Pulmonary artery endothelial cell (primary cell): Measurements from ENCODE around the gene CGB7. TPM values are rescaled to one million over a fixed set of nuclear protein-coding genes. Genes with fewer than 3 reads are reported as not detected.

Experiments used
- DNase-seq: peaks from one replicate; pipeline ENCODE4 v3.0.0-alpha.2; 2011; ENCODE audit warnings: low read depth, low spot score
- total RNA-seq: library from RNA; depleted of rRNA; stranded (reverse); fragments of >200 nt; gene quantifications from 2 replicates; pipeline ENCODE4 v1.2.3, GENCODE V29; 2014

The CGB7 gene
- total RNA-seq, 1 donor from 2014 or later: 0.33 TPM

GRCh38 chr19:49016067-49016839, 41.3 kb downstream of the CGB7 start:
- DNase-seq: no peak

GRCh38 chr19:49014870-49015255, 42.7 kb downstream of the CGB7 start:
- DNase-seq: no peak

- DNase-seq: no peak
These were observed 43.3 kb downstream of the CGB7 start for GRCh38 chr19:49014123-49014869.

GRCh38 chr19:49011194-49011593, 46.4 kb downstream of the CGB7 start:
- no peak for DNase-seq

GRCh38 chr19:49010453-49010852, 47.1 kb downstream of the CGB7 start:
- DNase-seq: no peak

- DNase-seq: no peak
These were observed 47.7 kb downstream of the CGB7 start for GRCh38 chr19:49009828-49010227.

- DNase-seq: no peak
These were observed 50.6 kb downstream of the CGB7 start for GRCh38 chr19:49006905-49007304.

- no peak for DNase-seq
These were observed 52.5 kb downstream of the CGB7 start for GRCh38 chr19:49004964-49005614.

Other genes starting within 250 kb of the CGB7 start
- 49.7 and 53.2 TPM in 2 replicates for gene BCAT2, start 246.7 kb downstream of the CGB7 start, total RNA-seq
- gene HSD17B14, start 221.3 kb downstream of the CGB7 start, total RNA-seq: 4.8 and 6.4 TPM in 2 replicates
- gene PLEKHA4, start 189.1 kb downstream of the CGB7 start, total RNA-seq: 5.1 and 6.1 TPM in 2 replicates
- 32.3 and 35.6 TPM in 2 replicates for gene PPP1R15A, start 185.3 kb downstream of the CGB7 start, total RNA-seq
- gene TULP2, start 159.0 kb downstream of the CGB7 start, total RNA-seq: 0.07 TPM in 1 of 2 replicates, not detected in the other
- gene NUCB1, start 157.4 kb downstream of the CGB7 start, total RNA-seq: 122 and 125 TPM in 2 replicates
- not detected in 2 replicates for gene DHDH, start 124.0 kb downstream of the CGB7 start, total RNA-seq
- 120 and 130 TPM in 2 replicates for gene BAX, start 102.9 kb downstream of the CGB7 start, total RNA-seq
- 963 and 1,316 TPM in 2 replicates for gene FTL, start 92.4 kb downstream of the CGB7 start, total RNA-seq
- gene GYS1, start 64.4 kb downstream of the CGB7 start, total RNA-seq: 30.3 and 31.4 TPM in 2 replicates
- gene RUVBL2, start 63.9 kb downstream of the CGB7 start, total RNA-seq: 376 and 391 TPM in 2 replicates
- 0.26 TPM in 1 of 2 replicates, not detected in the other for gene LHB, start 40.7 kb downstream of the CGB7 start, total RNA-seq
- gene CGB3, start 33.4 kb downstream of the CGB7 start, total RNA-seq: not detected in 2 replicates
- gene CGB2, start 25.9 kb downstream of the CGB7 start, total RNA-seq: not detected in 2 replicates
- not detected in 2 replicates for gene CGB1, start 20.9 kb downstream of the CGB7 start, total RNA-seq
- gene CGB5, start 13.9 kb downstream of the CGB7 start, total RNA-seq: not detected in 2 replicates
- not detected in 2 replicates for gene CGB8, start 8.6 kb downstream of the CGB7 start, total RNA-seq
- gene NTF4, start 7.1 kb upstream of the CGB7 start, total RNA-seq: not detected in 2 replicates
- gene KCNA7, start 14.9 kb upstream of the CGB7 start, total RNA-seq: not detected in 2 replicates
- gene SNRNP70, start 27.7 kb upstream of the CGB7 start, total RNA-seq: 199 and 280 TPM in 2 replicates
- 1.4 and 2.3 TPM in 2 replicates for gene LIN7B, start 56.6 kb upstream of the CGB7 start, total RNA-seq
- gene C19orf73, start 61.4 kb upstream of the CGB7 start, total RNA-seq: 0.73 and 1.2 TPM in 2 replicates
- gene PPFIA3, start 61.8 kb upstream of the CGB7 start, total RNA-seq: 0.95 and 3.0 TPM in 2 replicates
- not detected in 2 replicates for gene HRC, start 97.6 kb upstream of the CGB7 start, total RNA-seq
- 9.8 and 14.4 TPM in 2 replicates for gene TRPM4, start 100.0 kb upstream of the CGB7 start, total RNA-seq